ENCODE data around the gene TRIM67.

- TF ChIP-seq CTCF (IDR thresholded peaks at IDR 0.05), result no peak
- TF ChIP-seq REST (IDR thresholded peaks at IDR 0.05; ENCODE audit: insufficient read depth in 1 of 2, low read depth in 2 of 2, low read length in 1 of 2), result no peak
- no peak for TF ChIP-seq TCF7L2 (IDR thresholded peaks at IDR 0.05; ENCODE audit: low read depth, low read length)
- TF ChIP-seq POLR2AphosphoS5 (IDR thresholded peaks at IDR 0.05; ENCODE audit: low read depth, low read length), result no peak
Measured at GRCh38 chr1:231171623-231172197, 9.9 kb downstream of the TRIM67 start.

Data from Panc1 (cell line).